Mucosa of descending colon (tissue), 3 donors: ENCODE data around the gene CMSS1. TPM values are rescaled to one million over a fixed set of nuclear protein-coding genes. Genes with fewer than 3 reads are reported as not detected.

Source experiments
- ATAC-seq: fragments of 200-7000 bp; cut with Tn5 transposase; one replicate; pipeline ENCODE4 v1.9.1; 2020; ENCODE audit warnings: mild to moderate bottlenecking, moderate library complexity
- DNase-seq, 3 donors: peaks; one replicate each; pipeline ENCODE4 v3.0.0-alpha.2; 2020
- H3K36me3 ChIP-seq: fragments of 200-600 bp; one replicate; pipeline ENCODE4 v1.8.0; 2021; ENCODE audit warnings: low read depth, mild to moderate bottlenecking
- H3K4me1 ChIP-seq: fragments of 200-600 bp; one replicate; pipeline ENCODE4 v1.8.0; 2021; ENCODE audit warnings: low read depth, mild to moderate bottlenecking
- H3K4me3 ChIP-seq: fragments of 200-600 bp; one replicate; pipeline ENCODE4 v1.8.0; 2021; ENCODE audit warnings: mild to moderate bottlenecking
- H3K9me3 ChIP-seq: fragments of 200-600 bp; one replicate; pipeline ENCODE4 v1.8.0; 2021; ENCODE audit warnings: mild to moderate bottlenecking
- intact Hi-C, 2 donors: fragments of 100-400 bp; cut with DNase I in 1 of 2; cut with micrococcal nuclease in 1 of 2; formaldehyde crosslinking; loops; one replicate each; pipeline versions ENCODE4 v1.11.0 to v1.11.1; 2022; cut with DNase I, micrococcal nuclease
- total RNA-seq, 3 donors: library from RNA; stranded (reverse); fragmentation: NEBNext Ultra II Directional in 2 of 3; extraction: Animal tissue kit (Norgen Biotek cat#: 25700) in 2 of 3; gene quantifications; one replicate each; pipeline versions ENCODE4 v1.2.1 to v1.2.4, GENCODE V29; 2021 to 2023
- TF ChIP-seq, protein P1 (sequence below): fragments of 200-600 bp; IDR thresholded peaks from one replicate; pipeline ENCODE4 v1.8.0; 2022; ENCODE audit warnings: antibody characterized with exemption, mild to moderate bottlenecking
- donor health status: DM: no; HTN: no; CAD: no; lungs with moderate emphysema.
- donor health status: DM: no; HTN: no; CAD: no.
- donor health status: DM: no; HTN: yes; CAD: no.

CMSS1 gene
- total RNA-seq, 3 donors from 2014 or later: 9.6 to 24.2 (median 13.8) TPM

DNA sequence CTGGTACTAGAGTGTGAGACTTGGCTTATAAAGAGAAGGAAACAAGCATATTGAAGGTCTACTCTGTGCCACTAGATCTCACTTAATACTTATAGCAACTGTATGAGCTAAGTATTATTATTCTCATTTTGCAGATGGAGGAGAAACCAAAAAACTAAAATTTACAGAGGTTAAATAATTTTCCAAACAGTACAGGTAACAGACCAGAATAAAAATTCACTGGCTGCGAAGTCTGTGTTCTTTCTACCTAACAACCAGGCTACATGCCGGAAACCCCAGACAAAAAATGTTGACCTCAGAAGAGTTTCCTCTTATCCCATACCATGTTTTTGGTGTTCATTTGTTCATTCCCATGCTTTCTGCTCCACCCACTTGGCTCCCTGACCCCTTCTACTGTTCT lies 46.6 kb downstream of the CMSS1 start:
- intact Hi-C loops: no loop called here
- DNase-seq (no peak), ATAC-seq (no peak)
- H3K4me3 ChIP-seq: no peak overlapping the region
- TF ChIP-seq, protein P1, sequence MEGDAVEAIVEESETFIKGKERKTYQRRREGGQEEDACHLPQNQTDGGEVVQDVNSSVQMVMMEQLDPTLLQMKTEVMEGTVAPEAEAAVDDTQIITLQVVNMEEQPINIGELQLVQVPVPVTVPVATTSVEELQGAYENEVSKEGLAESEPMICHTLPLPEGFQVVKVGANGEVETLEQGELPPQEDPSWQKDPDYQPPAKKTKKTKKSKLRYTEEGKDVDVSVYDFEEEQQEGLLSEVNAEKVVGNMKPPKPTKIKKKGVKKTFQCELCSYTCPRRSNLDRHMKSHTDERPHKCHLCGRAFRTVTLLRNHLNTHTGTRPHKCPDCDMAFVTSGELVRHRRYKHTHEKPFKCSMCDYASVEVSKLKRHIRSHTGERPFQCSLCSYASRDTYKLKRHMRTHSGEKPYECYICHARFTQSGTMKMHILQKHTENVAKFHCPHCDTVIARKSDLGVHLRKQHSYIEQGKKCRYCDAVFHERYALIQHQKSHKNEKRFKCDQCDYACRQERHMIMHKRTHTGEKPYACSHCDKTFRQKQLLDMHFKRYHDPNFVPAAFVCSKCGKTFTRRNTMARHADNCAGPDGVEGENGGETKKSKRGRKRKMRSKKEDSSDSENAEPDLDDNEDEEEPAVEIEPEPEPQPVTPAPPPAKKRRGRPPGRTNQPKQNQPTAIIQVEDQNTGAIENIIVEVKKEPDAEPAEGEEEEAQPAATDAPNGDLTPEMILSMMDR: no peak
- peaks cover 19% of the 10 kb centered on the region for H3K4me1 ChIP-seq
- H3K9me3 ChIP-seq: no peaks in the 10 kb centered on the region
- H3K36me3 ChIP-seq: no peaks in the 10 kb centered on the region

DNA sequence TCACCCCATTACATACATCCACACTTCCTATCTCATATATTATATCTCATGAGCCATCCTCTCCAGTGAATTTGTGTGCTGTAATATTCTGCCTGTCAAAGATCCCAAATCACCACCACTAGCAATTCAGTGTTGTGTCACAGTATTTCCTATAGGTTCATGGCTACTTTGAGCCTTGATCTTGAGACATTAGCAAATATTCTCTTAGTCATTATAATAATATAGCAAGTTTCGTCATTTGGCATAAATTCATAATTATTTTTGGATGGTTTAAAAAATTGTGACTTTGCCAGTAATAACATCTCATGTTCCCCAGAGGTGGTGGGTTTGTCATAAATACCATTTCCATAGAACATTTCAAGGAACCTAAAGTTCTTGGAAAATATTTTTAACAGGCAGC lies 47.7 kb downstream of the CMSS1 start:
- DNase-seq (no peak), ATAC-seq (no peak)
- Histone ChIP-seq H3K9me3 (no peaks in the 10 kb centered on the region), H3K4me1 (peaks cover 9% of the 10 kb centered on the region), H3K4me3 (no peak overlapping the region), H3K36me3 (no peaks in the 10 kb centered on the region)
- intact Hi-C loops: no loop called here
- TF ChIP-seq, protein P1: no peak

DNA sequence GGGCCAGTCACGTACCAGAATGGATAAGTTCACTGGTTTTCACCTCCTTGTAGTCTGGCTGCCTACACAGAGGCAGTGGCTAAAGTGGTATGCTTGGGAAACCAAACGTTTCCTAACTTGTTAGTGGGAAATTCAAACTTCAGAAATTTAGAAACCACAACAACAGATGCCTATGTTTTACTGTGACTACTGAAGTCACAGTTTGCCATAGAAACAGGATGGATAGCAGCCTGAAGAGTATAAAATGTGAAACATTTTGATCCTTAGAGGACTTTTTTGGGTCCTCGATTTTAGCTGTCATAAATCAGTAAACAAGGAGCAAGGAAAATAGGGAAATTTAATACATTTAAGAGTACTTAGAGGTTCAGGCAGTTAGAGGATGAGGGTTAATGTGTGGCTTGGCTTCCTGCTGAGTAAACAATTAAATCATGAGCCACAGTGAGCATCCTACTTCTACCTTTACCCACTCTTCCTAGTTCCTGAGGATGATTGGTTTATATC lies 48.6 kb downstream of the CMSS1 start:
- no peak overlapping the region for H3K4me3 ChIP-seq
- H3K36me3 ChIP-seq: no peaks in the 10 kb centered on the region
- peaks cover 14% of the 10 kb centered on the region for H3K4me1 ChIP-seq
- DNase-seq: no peak
- intact Hi-C loops: no loop called here
- no peaks in the 10 kb centered on the region for H3K9me3 ChIP-seq
- ATAC-seq: peak; percentile 47
- TF ChIP-seq, protein P1: no peak

DNA sequence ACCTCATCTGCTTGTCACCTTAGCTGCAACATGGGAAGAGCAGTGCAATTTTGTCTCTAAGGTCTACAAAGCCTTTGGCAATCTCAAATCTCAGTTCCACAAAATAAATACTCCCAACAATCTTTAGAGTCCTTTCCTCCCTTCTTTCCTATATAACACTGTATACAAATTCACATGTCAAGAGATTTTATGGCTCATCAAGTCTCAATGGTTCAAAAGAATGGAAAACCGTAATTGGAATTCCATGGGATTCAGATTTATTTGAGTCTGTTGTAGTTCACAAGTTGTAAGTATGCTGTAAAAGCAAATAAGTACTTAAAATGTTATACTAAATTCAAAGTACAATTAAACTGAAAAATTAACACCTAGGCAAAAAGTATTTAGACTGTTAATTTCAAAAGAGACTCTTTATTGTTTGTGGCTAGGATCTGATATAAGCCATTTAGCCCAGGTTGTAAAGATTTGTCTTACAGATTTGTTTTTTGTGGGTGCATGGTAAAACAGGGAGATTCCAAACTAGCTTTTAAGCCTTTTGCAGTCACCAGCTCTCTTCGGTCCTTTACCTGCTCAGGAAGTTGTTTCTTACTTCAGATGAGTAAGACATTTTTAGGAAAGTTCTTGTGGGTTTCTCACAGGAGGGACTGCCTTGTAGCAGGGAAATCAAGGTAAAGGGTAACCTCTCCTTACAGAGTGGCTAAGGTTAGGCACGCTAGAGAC lies 50.1 kb downstream of the CMSS1 start:
- H3K4me3 ChIP-seq: no peak overlapping the region
- no peaks in the 10 kb centered on the region for H3K9me3 ChIP-seq
- TF ChIP-seq, protein P1: no peak
- no peak for DNase-seq
- no peaks in the 10 kb centered on the region for H3K36me3 ChIP-seq
- ATAC-seq: no peak
- H3K4me1 ChIP-seq: peaks cover 18% of the 10 kb centered on the region
- intact Hi-C loops: no loop called here

DNA sequence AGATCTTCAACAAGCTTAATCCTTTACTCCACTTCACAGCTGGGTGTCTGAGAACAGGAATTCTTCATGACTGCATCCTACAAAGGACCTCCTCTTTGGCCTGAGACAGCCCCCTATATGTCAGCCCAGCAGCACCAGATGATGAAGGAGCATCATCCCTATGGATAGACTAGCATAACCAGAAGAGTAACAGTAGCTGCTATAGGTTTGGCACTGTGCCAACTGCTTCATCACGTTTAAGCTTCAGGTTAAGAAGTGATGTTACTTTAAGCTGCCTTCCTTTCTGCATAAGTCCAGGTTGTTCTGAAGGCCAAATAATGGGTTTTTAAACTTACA lies 50.6 kb downstream of the CMSS1 start:
- DNase-seq (peak in 1 of 3 donors; percentile 31), ATAC-seq (no peak)
- TF ChIP-seq, protein P1: no peak
- Histone ChIP-seq H3K36me3 (no peaks in the 10 kb centered on the region), H3K4me1 (peaks cover 18% of the 10 kb centered on the region), H3K4me3 (no peak overlapping the region), H3K9me3 (no peaks in the 10 kb centered on the region)
- intact Hi-C loops: no loop called here
